Right renal pelvis (tissue), 4 donors: ENCODE data around the gene USP1. TPM values are rescaled to one million over a fixed set of nuclear protein-coding genes. Genes with fewer than 3 reads are reported as not detected.

ENCODE experiments used
- DNase-seq, 4 donors: peaks; one replicate each; pipeline ENCODE4 v3.0.0-alpha.2; 2013; ENCODE audit warnings: low read depth in 4 of 4, low spot score in 3 of 4, missing footprints in 1 of 4
- polyA plus RNA-seq, 4 donors: library from polyadenylated mRNA; unstranded; fragments of 120-200 nt; gene quantifications; one replicate each; pipeline ENCODE4 v1.2.1, GENCODE V29; 2013; ENCODE audit not compliant: insufficient read length in 4 of 4

USP1 gene
- polyA plus RNA-seq, 4 donors: 62.0 to 81.6 (median 78.5) TPM

GRCh38 chr1:62481681-62482080 lies 44.8 kb downstream of the USP1 start:
- DNase-seq: no peak

GRCh38 chr1:62484824-62485468 lies 48.1 kb downstream of the USP1 start:
- DNase-seq: no peak

- DNase-seq: no peak
Measured at GRCh38 chr1:62487956-62488355, 51.1 kb downstream of the USP1 start.

- no peak for DNase-seq
Measured at GRCh38 chr1:62492521-62492920, 55.7 kb downstream of the USP1 start.

GRCh38 chr1:62493656-62494055 lies 56.8 kb downstream of the USP1 start:
- no peak for DNase-seq

GRCh38 chr1:62494137-62494536 lies 57.3 kb downstream of the USP1 start:
- DNase-seq: no peak

- DNase-seq: no peak
Measured at GRCh38 chr1:62500210-62500609, 63.4 kb downstream of the USP1 start.

Other genes starting within 250 kb of the USP1 start
- gene L1TD1, start 242.2 kb upstream of the USP1 start, polyA plus RNA-seq: 1 to 10 TPM; 2.8 to 5.9 (median 4.2) TPM
- gene KANK4, start 117.6 kb upstream of the USP1 start, polyA plus RNA-seq: 10 to 100 TPM; 19.2 to 29.4 (median 21.5) TPM
- 10 to 100 TPM in 2 of 4 donors, 1 to 10 TPM in 2; 5.4 to 15.8 (median 8.4) TPM for gene ANGPTL3, start 160.5 kb downstream of the USP1 start, polyA plus RNA-seq